Activated T-cell treated with anti-CD3 and anti-CD28 coated beads, Interleukin-2, amount 50 U/mL, for 72 hours (primary cell): ENCODE measurements around the gene LTBP3. TPM values are rescaled to one million over a fixed set of nuclear protein-coding genes. Genes with fewer than 3 reads are reported as not detected.
"Not testable (repeated sequence)": the region's sequence is repeated elsewhere in the genome, so short reads cannot be mapped to it uniquely, and the experiment has no call there.

ENCODE experiments used
- ATAC-seq, 2 donors: fragments of 150-1000 bp; cut with Tn5 transposase; replicated peaks in 1 of 2; 2 replicates each; pipeline ENCODE4 v1.10.0; 2021; ENCODE audit warnings: moderate library complexity in 2 of 2, mild to moderate bottlenecking in 1 of 2
- DNase-seq, 2 donors: peaks; one replicate each; pipeline ENCODE4 v3.0.0; 2021 to 2022; ENCODE audit warnings: mixed read lengths in 1 of 2
- H3K27ac Mint-ChIP-seq: one replicate; pipeline ENCODE4 v1.8.0; 2022; ENCODE audit warnings: mild to moderate bottlenecking, moderate library complexity, mixed read lengths
- H3K27me3 Mint-ChIP-seq: one replicate; pipeline ENCODE4 v1.8.0; 2022; ENCODE audit warnings: low read depth, mixed read lengths
- H3K36me3 Mint-ChIP-seq, 2 donors: one replicate each; pipeline ENCODE4 v1.8.0; 2022; ENCODE audit warnings: mixed read lengths in 2 of 2, mild to moderate bottlenecking in 1 of 2; ENCODE audit not compliant: insufficient read depth in 2 of 2
- H3K4me1 Mint-ChIP-seq: one replicate; pipeline ENCODE4 v1.8.0; 2022; ENCODE audit warnings: low read depth, mixed read lengths
- H3K4me3 Mint-ChIP-seq, 2 donors: one replicate each; pipeline ENCODE4 v1.8.0; 2022; ENCODE audit warnings: mild to moderate bottlenecking in 2 of 2, mixed read lengths in 2 of 2, moderate library complexity in 2 of 2
- H3K9me3 Mint-ChIP-seq, 2 donors: one replicate each; pipeline ENCODE4 v1.8.0; 2022; ENCODE audit warnings: mixed read lengths in 2 of 2
- total RNA-seq, 2 donors: library from RNA; stranded (reverse); gene quantifications; one replicate each; pipeline ENCODE4 v1.2.3, GENCODE V29; 2022

LTBP3 gene
- total RNA-seq, 2 donors from 2014 or later: 106 TPM

DNA sequence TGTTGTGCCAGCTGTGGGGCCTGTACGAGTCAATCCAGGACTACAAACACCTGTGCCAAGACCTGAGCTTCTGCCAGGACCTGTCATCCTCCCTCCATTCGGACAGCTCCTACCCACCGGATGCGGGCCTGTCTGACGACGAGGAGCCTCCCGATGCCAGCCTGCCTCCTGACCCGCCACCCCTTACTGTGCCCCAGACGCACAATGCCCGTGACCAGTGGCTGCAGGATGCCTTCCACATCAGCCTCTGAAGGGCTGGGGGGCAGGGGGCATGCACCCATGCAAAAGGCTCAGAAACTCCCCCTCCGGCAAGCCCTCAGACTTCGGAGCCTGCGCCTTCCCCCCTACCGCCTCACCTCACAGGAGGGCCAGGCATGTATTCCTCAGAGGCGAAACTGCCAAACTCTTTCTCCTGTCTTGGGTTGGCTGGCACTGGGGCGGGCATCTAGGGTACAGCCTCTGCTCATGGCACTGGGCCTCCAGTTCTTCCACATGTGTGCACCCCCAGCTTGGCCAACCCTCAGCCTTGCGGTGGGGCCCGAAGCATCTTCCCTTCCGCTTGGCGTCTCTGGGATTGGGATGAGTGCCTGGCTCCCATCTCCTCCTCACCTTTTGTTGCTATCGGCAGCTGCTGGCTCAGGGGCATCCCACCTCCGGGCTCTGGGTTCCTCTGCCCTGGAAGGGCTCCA, 15.4 kb upstream of the LTBP3 start:
- H3K27ac Mint-ChIP-seq: peak overlapping the region; percentile 71
- no peaks in the 10 kb centered on the region for H3K27me3 Mint-ChIP-seq
- DNase-seq: peak in 1 of 2 donors; percentile 35
- peaks cover 63% of the 10 kb centered on the region for H3K4me1 Mint-ChIP-seq
- peak overlapping the region; percentile 91 to 93 for H3K4me3 Mint-ChIP-seq
- no peaks in the 10 kb centered on the region for H3K9me3 Mint-ChIP-seq
- ATAC-seq: no peak
- H3K36me3 Mint-ChIP-seq: peaks cover 13 to 15% of the 10 kb centered on the region in 2 donors

DNA sequence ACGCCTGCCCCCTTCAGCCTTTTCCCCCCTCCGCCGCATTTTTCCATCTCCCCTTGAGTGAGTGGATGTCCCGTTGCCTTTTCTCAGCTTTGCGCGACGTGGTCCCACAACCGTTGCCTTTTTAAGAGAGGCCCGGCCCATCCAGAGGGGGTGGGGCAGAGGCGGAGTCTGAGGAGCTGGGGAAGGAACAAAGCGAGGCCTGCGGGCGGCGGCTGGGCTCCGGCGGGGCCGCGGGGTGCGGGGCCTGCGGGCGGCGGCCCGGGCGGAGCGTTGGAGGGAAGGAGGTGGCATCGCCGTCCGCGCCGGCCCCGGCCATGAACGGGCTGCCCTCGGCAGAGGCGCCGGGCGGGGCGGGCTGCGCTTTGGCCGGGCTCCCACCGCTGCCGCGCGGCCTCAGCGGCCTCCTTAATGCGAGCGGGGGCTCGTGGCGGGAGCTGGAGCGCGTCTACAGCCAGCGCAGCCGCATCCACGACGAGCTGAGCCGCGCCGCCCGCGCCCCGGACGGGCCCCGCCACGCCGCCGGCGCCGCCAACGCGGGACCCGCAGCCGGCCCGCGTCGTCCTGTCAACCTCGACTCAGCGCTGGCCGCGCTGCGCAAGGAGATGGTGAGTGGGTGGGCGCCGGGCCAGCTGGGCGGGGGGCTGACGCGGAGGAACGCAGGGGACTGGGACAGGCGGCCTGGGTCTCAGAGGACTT, 14.3 kb upstream of the LTBP3 start, which contains the start of gene FAM89B:
Gene FAM89B, plus strand, starts transcription at position 183 of the 696 bp plus-strand sequence. Its CDS starts 132 bp downstream, at position 315.
- ATAC-seq (peak; percentile 13 to 18), DNase-seq (peak; percentile 91 to 95)
- Mint-ChIP-seq H3K9me3 (no peaks in the 10 kb centered on the region), H3K27me3 (no peaks in the 10 kb centered on the region), H3K4me3 (peak within 1 kb of the TSS; percentile 97 to 100), H3K4me1 (peaks cover 62% of the 10 kb centered on the region), H3K36me3 (peaks cover 10 to 12% of the 10 kb centered on the region in 2 donors), H3K27ac (peak within 1 kb of the TSS; percentile 68)

DNA sequence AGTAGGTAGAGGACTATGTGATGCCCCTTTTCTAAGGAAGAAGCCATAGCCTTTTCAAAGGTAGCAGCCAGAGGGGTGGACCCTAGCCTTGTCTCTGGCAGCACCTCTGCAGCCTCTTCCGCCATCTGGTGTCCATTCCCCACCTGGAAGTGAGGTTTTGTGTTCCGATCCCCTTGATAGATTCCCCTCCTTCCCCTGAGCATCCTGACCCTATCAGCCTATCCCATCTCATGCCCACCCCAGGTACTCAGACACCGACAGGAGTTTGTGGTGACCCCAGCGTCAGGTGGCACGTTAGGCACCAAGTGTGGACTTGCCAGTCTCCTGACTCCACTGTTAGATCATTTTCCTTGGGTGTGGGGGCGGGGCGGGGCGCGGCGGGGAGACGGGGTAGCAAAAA, 13.8 kb upstream of the LTBP3 start:
- ATAC-seq (no peak), DNase-seq (no peak)
- H3K4me3 Mint-ChIP-seq: peak overlapping the region; percentile 97 to 100

DNA sequence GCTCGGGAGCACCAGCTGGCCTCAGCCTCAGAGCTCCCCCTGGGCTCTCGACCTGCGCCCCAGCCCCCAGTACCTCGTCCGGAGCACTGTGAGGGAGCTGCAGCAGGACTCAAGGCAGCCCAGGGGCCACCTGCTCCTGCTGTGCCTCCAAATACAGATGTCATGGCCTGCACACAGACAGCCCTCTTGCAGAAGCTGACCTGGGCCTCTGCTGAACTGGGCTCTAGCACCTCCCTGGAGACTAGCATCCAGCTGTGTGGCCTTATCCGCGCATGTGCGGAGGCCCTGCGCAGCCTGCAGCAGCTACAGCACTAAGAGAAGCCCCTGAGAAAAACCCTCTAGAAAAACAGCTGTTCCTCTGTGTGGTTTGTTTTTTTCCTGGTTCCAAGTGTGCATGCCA, 13.3 kb upstream of the LTBP3 start:
- ATAC-seq: no peak
- peak overlapping the region; percentile 97 to 100 for H3K4me3 Mint-ChIP-seq
- no peak for DNase-seq
- no peaks in the 10 kb centered on the region for H3K27me3 Mint-ChIP-seq
- peaks cover 10% of the 10 kb centered on the region in 2 donors for H3K36me3 Mint-ChIP-seq
- peak overlapping the region; percentile 56 for H3K27ac Mint-ChIP-seq
- H3K4me1 Mint-ChIP-seq: peaks cover 71% of the 10 kb centered on the region
- no peaks in the 10 kb centered on the region for H3K9me3 Mint-ChIP-seq

More for the DNA sequence above, 13.8 kb upstream of the LTBP3 start:
- Mint-ChIP-seq H3K36me3 (peaks cover 10 to 12% of the 10 kb centered on the region in 2 donors), H3K9me3 (no peaks in the 10 kb centered on the region), H3K4me1 (peaks cover 66% of the 10 kb centered on the region), H3K27ac (peak overlapping the region; percentile 56), H3K27me3 (no peaks in the 10 kb centered on the region)

DNA sequence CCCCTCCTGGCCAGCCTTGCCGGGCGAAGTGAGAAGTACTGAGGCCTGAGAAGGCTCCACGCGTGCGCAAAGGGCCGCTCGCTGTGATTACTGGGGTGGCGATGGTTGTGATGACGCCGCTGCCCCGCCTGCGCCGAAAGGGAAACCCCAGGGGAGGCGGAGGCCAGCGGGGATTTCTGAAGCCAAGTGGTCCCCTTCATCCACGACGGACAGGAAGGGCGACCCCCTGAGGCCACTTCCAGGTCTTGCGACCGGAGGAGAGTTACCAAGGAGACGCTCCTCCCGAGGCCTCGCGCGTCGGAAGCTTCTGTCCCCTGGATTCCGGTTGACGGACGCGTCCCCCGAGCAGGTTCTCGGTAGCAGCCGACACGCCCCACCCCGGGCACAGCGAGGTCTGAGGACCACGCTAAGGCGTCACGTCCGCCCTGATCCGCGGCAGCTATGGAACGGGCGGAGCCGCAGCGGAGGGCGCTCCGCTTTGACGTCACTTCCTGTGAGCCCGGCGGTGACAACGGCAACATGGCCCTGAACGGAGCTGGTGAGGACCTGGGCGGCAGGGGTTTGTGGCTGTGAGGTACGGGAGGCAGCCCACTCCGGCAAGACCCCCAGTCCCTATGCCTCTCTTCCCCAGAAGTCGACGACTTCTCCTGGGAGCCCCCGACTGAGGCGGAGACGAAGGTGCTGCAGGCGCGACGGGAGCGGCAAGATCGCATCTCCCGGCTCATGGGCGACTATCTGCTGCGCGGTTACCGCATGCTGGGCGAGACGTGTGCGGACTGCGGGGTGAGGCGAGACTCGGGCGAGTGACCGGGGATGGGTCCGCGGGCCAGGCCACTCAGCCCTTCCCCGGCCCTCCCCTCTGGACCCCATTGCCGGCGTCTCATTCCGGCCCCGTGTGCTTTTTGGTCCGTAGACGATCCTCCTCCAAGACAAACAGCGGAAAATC, 12.1 kb upstream of the LTBP3 start, which contains the start of gene ZNRD2:
Gene ZNRD2, plus strand, starts transcription at position 505 of the 946 bp plus-strand sequence. Its CDS starts 15 bp downstream, at position 520.
- Mint-ChIP-seq H3K36me3 (peaks cover 6 to 10% of the 10 kb centered on the region in 2 donors), H3K4me1 (peaks cover 79% of the 10 kb centered on the region), H3K4me3 (peak within 1 kb of the TSS; percentile 97 to 100), H3K9me3 (no peaks in the 10 kb centered on the region), H3K27me3 (no peaks in the 10 kb centered on the region), H3K27ac (peak within 1 kb of the TSS; percentile 95)
- peak; percentile 78 to 81 for ATAC-seq
- DNase-seq: peak; percentile 99 to 100

DNA sequence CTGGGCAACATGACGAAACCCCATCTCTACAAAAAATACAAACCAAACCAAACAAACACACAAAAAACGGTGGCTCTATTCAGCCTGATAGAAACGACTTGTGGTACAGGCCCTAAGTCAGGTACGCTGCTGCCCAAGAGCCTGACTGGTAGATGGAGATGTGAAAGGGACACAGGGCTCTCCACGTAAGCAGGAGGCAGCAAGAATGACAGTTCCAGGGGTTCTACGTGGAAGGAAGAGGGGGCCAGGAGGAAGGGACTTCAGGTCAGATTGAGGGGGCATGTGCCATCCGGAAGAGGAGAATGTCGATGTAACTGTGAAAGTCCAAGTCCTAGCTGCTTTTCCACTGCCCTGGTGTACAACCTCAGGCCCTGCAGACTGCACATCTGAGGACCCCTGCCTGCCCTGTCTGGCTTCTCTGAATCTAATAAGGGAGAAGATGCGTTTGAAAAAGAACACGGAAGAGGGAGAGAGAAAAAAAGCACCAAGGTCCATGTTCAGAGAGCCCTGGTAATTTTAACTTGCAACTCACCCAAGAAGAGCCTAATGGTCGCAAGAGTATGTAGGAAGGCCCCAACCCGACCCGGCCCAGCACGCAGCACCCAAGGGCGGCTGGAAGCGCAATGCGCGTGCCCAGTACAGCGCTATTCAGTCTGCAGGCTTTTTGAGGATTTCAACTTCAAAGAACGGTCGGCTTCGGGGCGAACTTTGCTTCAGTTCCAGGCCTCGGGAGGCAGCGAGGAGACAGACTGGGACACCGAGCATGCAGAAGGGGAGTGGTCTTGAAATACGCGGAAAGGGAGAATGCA, 11.2 kb upstream of the LTBP3 start:
- Mint-ChIP-seq H3K36me3 (peaks cover 6 to 10% of the 10 kb centered on the region in 2 donors), H3K27ac (peak overlapping the region; percentile 95), H3K9me3 (no peaks in the 10 kb centered on the region), H3K4me1 (peaks cover 79% of the 10 kb centered on the region), H3K27me3 (no peaks in the 10 kb centered on the region), H3K4me3 (peak overlapping the region; percentile 97 to 100)
- ATAC-seq: peak; percentile 27 to 35
- DNase-seq: no peak

DNA sequence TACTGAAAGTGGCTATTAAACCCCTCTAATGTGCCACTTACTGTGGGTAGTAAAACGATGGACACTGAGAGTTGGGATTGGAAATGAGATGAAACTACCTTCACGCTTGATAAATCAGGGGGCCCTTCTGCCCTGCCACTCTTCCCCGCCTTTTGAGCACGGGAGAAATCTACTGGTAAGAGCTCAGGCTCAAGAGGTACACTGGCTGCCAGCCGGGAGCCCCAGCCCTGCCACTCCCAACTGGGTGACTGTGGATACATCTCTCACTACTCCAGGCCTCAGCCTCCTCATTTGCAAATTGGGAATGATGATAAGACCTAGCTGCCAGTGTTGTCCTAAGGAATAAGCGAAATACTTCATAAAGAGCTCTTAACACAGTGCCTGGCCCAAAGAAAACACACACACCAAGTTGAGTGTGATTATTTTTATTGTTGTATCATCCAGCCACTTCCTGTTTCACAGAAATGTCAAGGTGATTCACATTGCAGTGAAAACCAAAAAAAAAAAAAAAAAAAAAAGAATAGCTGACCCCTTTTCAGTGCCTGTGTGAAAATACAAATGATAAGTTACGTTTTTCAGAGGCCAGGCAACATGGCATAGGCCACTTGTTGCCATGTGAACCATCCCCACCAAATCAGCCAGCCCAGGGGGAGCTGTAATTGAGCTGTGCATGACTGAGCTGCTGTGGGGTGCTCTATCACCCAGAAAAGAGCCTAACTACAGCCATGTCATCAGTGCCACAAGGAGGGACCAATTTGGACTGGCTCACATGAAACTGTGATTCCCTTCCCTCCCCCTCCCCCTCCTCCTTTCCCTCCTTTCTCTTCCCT, 7.7 kb upstream of the LTBP3 start:
- Mint-ChIP-seq H3K4me3 (peak overlapping the region; percentile 77 to 85), H3K27ac (peak overlapping the region; percentile 97), H3K36me3 (peaks cover 4 to 9% of the 10 kb centered on the region in 2 donors), H3K9me3 (no peaks in the 10 kb centered on the region), H3K27me3 (no peaks in the 10 kb centered on the region), H3K4me1 (peaks cover 62% of the 10 kb centered on the region)
- peak; percentile 5 to 14 for ATAC-seq
- DNase-seq: peak in 1 of 2 donors; percentile 42

DNA sequence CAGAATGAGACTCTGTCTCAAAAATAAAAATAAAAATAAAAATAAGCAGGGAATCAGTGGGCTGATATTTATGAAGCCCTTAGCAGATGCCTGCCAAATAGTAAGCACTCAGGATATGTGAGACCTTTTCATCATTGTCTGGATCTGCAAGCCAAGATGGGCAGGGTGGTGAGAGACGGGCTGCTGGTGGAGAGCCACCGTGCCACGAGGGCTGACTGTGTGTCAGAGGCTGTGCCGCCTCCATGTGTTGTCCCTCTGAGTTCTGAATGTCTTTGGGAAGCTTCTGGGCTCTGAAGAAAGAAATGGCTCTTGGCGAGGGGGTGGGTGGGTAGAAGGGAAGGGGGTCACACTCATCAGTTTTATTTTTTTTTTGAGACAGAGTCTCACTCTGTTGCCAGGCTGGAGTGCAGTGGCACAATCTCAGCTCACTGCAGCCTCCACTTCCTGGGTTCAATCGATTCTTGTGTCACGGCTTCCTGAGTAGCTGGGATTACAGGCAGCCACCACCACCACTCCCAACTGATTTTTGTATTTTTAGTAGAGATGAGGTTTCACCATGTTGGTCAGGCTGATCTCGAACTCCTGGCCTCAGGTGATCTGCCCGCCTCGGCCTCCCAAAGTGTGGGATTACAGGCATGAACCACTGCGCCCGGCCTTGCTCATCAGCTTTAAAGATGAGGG, 6.9 kb upstream of the LTBP3 start:
- not testable (repeated sequence) for DNase-seq, ATAC-seq, H3K36me3 Mint-ChIP-seq, H3K9me3 Mint-ChIP-seq, H3K27me3 Mint-ChIP-seq
- H3K27ac Mint-ChIP-seq: peak overlapping the region; percentile 97
- H3K4me1 Mint-ChIP-seq: peaks cover 69% of the 10 kb centered on the region
- H3K4me3 Mint-ChIP-seq: peak overlapping the region; percentile 77 to 85

DNA sequence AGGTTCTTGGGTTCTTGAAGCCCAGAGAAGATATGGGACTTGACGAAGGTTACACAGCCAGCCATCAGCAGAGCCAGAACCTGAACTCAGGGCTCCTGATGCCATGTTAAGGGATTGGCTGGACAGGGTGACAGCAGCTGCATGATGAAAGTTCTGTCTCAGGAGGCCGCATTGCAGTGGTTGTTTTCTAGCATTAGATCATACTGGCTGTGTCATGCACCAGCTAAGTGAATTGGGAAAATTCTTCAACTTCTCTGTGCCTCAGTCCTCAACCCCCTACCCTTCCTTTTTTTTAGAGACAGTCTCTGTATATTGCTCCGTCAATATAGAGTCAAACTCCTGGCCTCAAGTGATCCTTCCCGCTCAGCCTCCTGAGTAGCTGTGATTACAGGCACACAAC, 5.4 kb upstream of the LTBP3 start:
- Mint-ChIP-seq H3K27ac (no peak overlapping the region), H3K9me3 (no peaks in the 10 kb centered on the region), H3K4me3 (no peak overlapping the region), H3K36me3 (peaks cover 0 to under 1% of the 10 kb centered on the region in 2 donors), H3K27me3 (no peaks in the 10 kb centered on the region), H3K4me1 (peaks cover 72% of the 10 kb centered on the region)
- ATAC-seq (no peak), DNase-seq (no peak)

DNA sequence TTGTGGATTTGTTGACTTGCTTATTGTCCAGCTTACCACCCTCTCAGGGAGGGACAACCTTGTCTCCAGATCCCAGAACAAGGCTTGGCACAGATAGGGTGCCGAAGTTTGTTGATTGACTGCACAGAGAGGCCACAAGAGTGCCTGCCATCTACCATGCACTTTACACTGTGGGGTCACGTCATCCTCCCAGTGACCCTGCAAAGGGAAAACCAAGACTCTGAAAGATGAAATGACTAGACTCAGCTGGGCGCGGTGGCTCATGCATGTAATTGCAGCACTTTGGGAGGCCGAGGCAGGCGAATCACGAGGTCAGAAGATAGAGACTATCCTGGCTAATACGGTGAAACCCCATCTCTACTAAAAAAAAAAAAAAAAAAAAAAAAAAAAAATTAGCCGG, 4.6 kb upstream of the LTBP3 start:
- Mint-ChIP-seq H3K36me3 (no peaks in the 10 kb centered on the region), H3K27ac (no peak overlapping the region), H3K27me3 (no peaks in the 10 kb centered on the region), H3K4me3 (no peak overlapping the region), H3K9me3 (no peaks in the 10 kb centered on the region), H3K4me1 (peaks cover 65% of the 10 kb centered on the region)
- DNase-seq (no peak), ATAC-seq (no peak)

DNA sequence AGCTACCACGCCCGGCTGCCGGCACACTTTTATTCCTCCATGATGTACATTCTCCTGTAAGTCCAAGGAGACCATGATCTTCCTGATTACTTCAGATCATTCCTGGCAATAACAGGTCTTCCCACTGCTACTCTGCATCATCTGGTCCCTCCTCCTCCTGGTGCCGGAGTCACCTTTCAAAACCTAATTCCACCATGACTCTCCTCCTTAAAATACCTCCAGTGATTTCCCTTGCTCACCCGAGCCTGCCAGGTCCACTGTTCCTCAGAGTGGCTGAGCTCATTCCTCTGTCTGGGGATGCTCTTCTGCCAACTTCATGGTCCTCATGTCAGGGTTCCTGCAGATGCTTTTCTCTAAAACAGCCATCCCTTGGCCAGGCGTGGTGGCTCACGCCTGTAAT, 3.9 kb upstream of the LTBP3 start:
- DNase-seq (no peak), ATAC-seq (no peak)
- Mint-ChIP-seq H3K27me3 (no peaks in the 10 kb centered on the region), H3K36me3 (no peaks in the 10 kb centered on the region), H3K27ac (no peak overlapping the region), H3K4me1 (peaks cover 65% of the 10 kb centered on the region), H3K9me3 (no peaks in the 10 kb centered on the region), H3K4me3 (no peak overlapping the region)
